Stimulated activated CD4-positive, alpha-beta T cell treated with anti-CD3 and anti-CD28 coated beads, Interleukin-4, amount 100 ng/mL, for 1 hour (primary cell): ENCODE results near the gene SFSWAP.
"Not testable (repeated sequence)": the region's sequence is repeated elsewhere in the genome, so short reads cannot be mapped to it uniquely, and the experiment has no call there.

ENCODE experiments used
- DNase-seq: peaks from one replicate; pipeline ENCODE4 v3.0.0-alpha.2; 2020

Gene SFSWAP

GRCh38 chr12:131737150-131737827, 26.4 kb downstream of the SFSWAP start:
- no peak for DNase-seq

GRCh38 chr12:131738196-131738595, 27.3 kb downstream of the SFSWAP start:
- no peak for DNase-seq

GRCh38 chr12:131740626-131741025, 29.7 kb downstream of the SFSWAP start:
- no peak for DNase-seq

GRCh38 chr12:131742761-131743160, 31.9 kb downstream of the SFSWAP start:
- not testable (repeated sequence) for DNase-seq

GRCh38 chr12:131743410-131743809, 32.5 kb downstream of the SFSWAP start:
- DNase-seq, result not testable (repeated sequence)

GRCh38 chr12:131743880-131744279, 33.0 kb downstream of the SFSWAP start:
- not testable (repeated sequence) for DNase-seq

- not testable (repeated sequence) for DNase-seq
Measured at GRCh38 chr12:131744675-131745074, 33.8 kb downstream of the SFSWAP start.

GRCh38 chr12:131745706-131746105, 34.8 kb downstream of the SFSWAP start:
- DNase-seq, result no peak

GRCh38 chr12:131747276-131748177, 36.6 kb downstream of the SFSWAP start:
- DNase-seq, result no peak

- DNase-seq, result no peak
Measured at GRCh38 chr12:131749618-131750315, 38.9 kb downstream of the SFSWAP start.

- DNase-seq, result no peak
Measured at GRCh38 chr12:131751335-131751734, 40.4 kb downstream of the SFSWAP start.

- no peak for DNase-seq
Measured at GRCh38 chr12:131752451-131752850, 41.6 kb downstream of the SFSWAP start.

GRCh38 chr12:131753005-131753404, 42.1 kb downstream of the SFSWAP start:
- DNase-seq, result no peak

- no peak for DNase-seq
Measured at GRCh38 chr12:131753757-131754156, 42.9 kb downstream of the SFSWAP start.

GRCh38 chr12:131754184-131754583, 43.3 kb downstream of the SFSWAP start:
- DNase-seq, result no peak

- peak; percentile 14 for DNase-seq
Measured at GRCh38 chr12:131755305-131756113, 44.6 kb downstream of the SFSWAP start.

GRCh38 chr12:131756441-131756840, 45.6 kb downstream of the SFSWAP start:
- no peak for DNase-seq

- no peak for DNase-seq
Measured at GRCh38 chr12:131757111-131757510, 46.2 kb downstream of the SFSWAP start.

GRCh38 chr12:131758016-131758739, 47.3 kb downstream of the SFSWAP start:
- no peak for DNase-seq

- DNase-seq, result no peak
Measured at GRCh38 chr12:131759176-131759575, 48.3 kb downstream of the SFSWAP start.

GRCh38 chr12:131761638-131762037, 50.7 kb downstream of the SFSWAP start:
- DNase-seq, result no peak

GRCh38 chr12:131764738-131765137, 53.8 kb downstream of the SFSWAP start:
- no peak for DNase-seq
